ENCODE measurements around the gene ID1.

- TF ChIP-seq ZNF230 (CRISPR knock-in tag; IDR thresholded peaks at IDR 0.05) (no peak), MIXL1 (CRISPR knock-in tag; IDR thresholded peaks at IDR 0.05) (no peak), U2AF2 (IDR thresholded peaks at IDR 0.05; ENCODE audit: low read depth, low read length) (peak; percentile 21; the same call in 1 of the 2 replicates), CTCF (CRISPR knock-in tag; IDR thresholded peaks at IDR 0.05) (no peak), ESRRA (CRISPR knock-in tag; IDR thresholded peaks at IDR 0.05; ENCODE audit: low read depth) (no peak), NPAS2 (CRISPR knock-in tag; IDR thresholded peaks at IDR 0.05; ENCODE audit: borderline replicate concordance) (no peak)
Measured at GRCh38 chr20:31570021-31570463, 35.0 kb upstream of the ID1 start.

All from HepG2 (cell line).